GM12874 (cell line): Measurements from ENCODE around the gene AQP12A.

Experiments
- CTCF ChIP-seq: IDR thresholded peaks from 2 replicates; pipeline ENCODE4 v1.5.1; 2011; ENCODE audit warnings: low read depth, mild to moderate bottlenecking, control low read depth, low read length, moderate library complexity; ENCODE audit not compliant: insufficient read depth

AQP12A gene

GRCh38 chr2:240687045-240687740, 4.5 kb upstream of the AQP12A start:
- TF ChIP-seq CTCF, result no peak

- no peak for TF ChIP-seq CTCF
These were observed 3.7 kb upstream of the AQP12A start for GRCh38 chr2:240687741-240688552.

- TF ChIP-seq CTCF, result no peak
These were observed 3.1 kb upstream of the AQP12A start for GRCh38 chr2:240688553-240688919.

GRCh38 chr2:240689975-240690374, 1.7 kb upstream of the AQP12A start:
- TF ChIP-seq CTCF, result no peak

- TF ChIP-seq CTCF, result no peak
These were observed 9.5 kb downstream of the AQP12A start for GRCh38 chr2:240701091-240701735.

- no peak for TF ChIP-seq CTCF
These were observed 10.3 kb downstream of the AQP12A start for GRCh38 chr2:240701736-240702639.
